MCF 10A (cell line): ENCODE results near the gene SLC9A8. TPM values are rescaled to one million over a fixed set of nuclear protein-coding genes. Genes with fewer than 3 reads are reported as not detected.

ENCODE experiments used
- BruUV-seq: library from RNA; stranded (reverse); fragments of 400-500 nt; replicated peaks from 2 replicates; lab custom pipeline; 2021; lab: Mats Ljungman, UMichigan
- CTCF ChIA-PET: fragments of 300-600 bp; sonication (Branson Sonifier 250); formaldehyde crosslinking; extraction: SDS; loops from one replicate; lab custom pipeline; 2021; ENCODE audit warnings: antibody characterized with exemption, inconsistent platforms; lab: Yijun Ruan, JAX
- POLR2A ChIA-PET: fragments of 300-600, 350-650 bp; sonication (Branson Sonifier 250); formaldehyde crosslinking; extraction: SDS; loops from one replicate; lab custom pipeline; 2020; ENCODE audit warnings: antibody characterized with exemption, inconsistent platforms; lab: Yijun Ruan, JAX
- DNase-seq: peaks from one replicate; pipeline ENCODE4 v3.0.0-alpha.2; 2018; ENCODE audit not compliant: unreplicated experiment
- H3K27ac Mint-ChIP-seq: one replicate; pipeline ENCODE4 v1.8.0; 2022; ENCODE audit warnings: mild to moderate bottlenecking, low read depth, mixed read lengths; ENCODE audit not compliant: unreplicated experiment
- H3K27me3 Mint-ChIP-seq: one replicate; pipeline ENCODE4 v1.8.0; 2022; ENCODE audit warnings: mixed read lengths; ENCODE audit not compliant: insufficient read depth, unreplicated experiment
- H3K36me3 Mint-ChIP-seq: one replicate; pipeline ENCODE4 v1.8.0; 2022; ENCODE audit warnings: mild to moderate bottlenecking, moderate library complexity, mixed read lengths; ENCODE audit not compliant: insufficient read depth, unreplicated experiment
- H3K4me1 Mint-ChIP-seq: one replicate; pipeline ENCODE4 v1.8.0; 2022; ENCODE audit warnings: mixed read lengths; ENCODE audit not compliant: insufficient read depth, unreplicated experiment
- H3K4me3 Mint-ChIP-seq: one replicate; pipeline ENCODE4 v1.8.0; 2022; ENCODE audit warnings: mild to moderate bottlenecking, moderate library complexity, mixed read lengths; ENCODE audit not compliant: unreplicated experiment
- H3K9me3 Mint-ChIP-seq: one replicate; pipeline ENCODE4 v1.8.0; 2022; ENCODE audit warnings: mixed read lengths; ENCODE audit not compliant: unreplicated experiment
- intact Hi-C: fragments of 100-400 bp; cut with micrococcal nuclease; formaldehyde crosslinking; loops from 2 replicates; pipeline ENCODE4 v1.14.1; 2022
- total RNA-seq: library from RNA; stranded (reverse); gene quantifications from 2 replicates; pipeline ENCODE4 v1.2.3, GENCODE V29; 2022
- TF ChIP-seq, protein P1 (sequence below): fragments of 200-600 bp; IDR thresholded peaks from one replicate; pipeline ENCODE4 v1.8.0; 2022; ENCODE audit warnings: antibody characterized with exemption, mild to moderate bottlenecking; ENCODE audit not compliant: unreplicated experiment

Gene SLC9A8
- total RNA-seq, 1 experiment from 2014 or later: 14.6 TPM

DNA sequence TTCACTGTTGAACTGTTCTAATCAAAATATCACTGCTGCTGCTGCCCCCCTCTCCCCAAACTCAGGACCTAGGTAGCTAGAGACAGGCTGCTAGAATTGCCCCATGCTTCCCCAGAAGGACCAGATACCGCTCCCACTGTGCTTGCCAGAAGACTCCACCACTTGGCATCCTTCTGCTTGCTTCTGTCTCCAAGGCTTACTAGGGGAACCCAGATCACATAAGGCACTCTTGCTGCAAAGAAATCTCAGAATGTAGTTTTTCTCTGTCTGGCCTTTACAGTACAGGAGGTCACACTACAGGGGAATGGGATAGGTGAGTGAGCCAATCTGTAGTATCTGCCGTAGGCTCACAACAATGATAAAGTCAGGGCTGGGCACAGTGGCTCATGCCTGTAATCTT, 21.5 kb upstream of the SLC9A8 start:
- Mint-ChIP-seq H3K4me1 (peaks cover 16% of the 10 kb centered on the region), H3K27ac (no peak overlapping the region), H3K9me3 (no peaks in the 10 kb centered on the region), H3K4me3 (no peak overlapping the region), H3K36me3 (peaks cover 4% of the 10 kb centered on the region), H3K27me3 (no peaks in the 10 kb centered on the region)
- BruUV-seq: no TSS peak
- intact Hi-C loops: no loop called here
- TF ChIP-seq, protein P1, sequence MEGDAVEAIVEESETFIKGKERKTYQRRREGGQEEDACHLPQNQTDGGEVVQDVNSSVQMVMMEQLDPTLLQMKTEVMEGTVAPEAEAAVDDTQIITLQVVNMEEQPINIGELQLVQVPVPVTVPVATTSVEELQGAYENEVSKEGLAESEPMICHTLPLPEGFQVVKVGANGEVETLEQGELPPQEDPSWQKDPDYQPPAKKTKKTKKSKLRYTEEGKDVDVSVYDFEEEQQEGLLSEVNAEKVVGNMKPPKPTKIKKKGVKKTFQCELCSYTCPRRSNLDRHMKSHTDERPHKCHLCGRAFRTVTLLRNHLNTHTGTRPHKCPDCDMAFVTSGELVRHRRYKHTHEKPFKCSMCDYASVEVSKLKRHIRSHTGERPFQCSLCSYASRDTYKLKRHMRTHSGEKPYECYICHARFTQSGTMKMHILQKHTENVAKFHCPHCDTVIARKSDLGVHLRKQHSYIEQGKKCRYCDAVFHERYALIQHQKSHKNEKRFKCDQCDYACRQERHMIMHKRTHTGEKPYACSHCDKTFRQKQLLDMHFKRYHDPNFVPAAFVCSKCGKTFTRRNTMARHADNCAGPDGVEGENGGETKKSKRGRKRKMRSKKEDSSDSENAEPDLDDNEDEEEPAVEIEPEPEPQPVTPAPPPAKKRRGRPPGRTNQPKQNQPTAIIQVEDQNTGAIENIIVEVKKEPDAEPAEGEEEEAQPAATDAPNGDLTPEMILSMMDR: no peak
- DNase-seq: no peak
- ChIA-PET POLR2A (interaction anchor here (1.6 kb wide), 1 partner anchor 15 kb away, joined by 4 read pairs; no protein-coding TSS in a partner anchor), CTCF (interaction anchor here (0.6 to 1.6 kb wide), 2 partner anchors 30 to 235 kb away, joined by 3 to 4 read pairs; no protein-coding TSS in a partner anchor)

DNA sequence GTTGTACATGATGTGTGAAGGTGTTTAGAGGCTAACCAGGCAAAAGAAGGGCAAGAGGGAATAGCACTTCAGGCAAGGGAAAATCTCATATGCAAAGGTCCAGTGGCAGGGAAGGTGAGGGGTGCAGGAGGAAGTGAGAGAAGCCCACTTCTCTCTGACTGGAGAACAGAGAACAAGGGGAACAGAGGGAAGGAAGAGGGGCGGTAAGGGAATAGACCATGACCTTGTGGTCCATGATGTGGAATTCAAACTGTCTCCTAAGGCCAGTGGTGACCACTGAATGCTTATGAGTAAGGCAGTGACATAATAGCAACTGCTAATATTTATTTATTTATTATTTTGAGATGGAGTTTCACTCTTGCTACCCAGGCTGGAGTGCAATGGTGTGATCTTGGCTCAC, 20.6 kb upstream of the SLC9A8 start:
- no peak overlapping the region for H3K27ac Mint-ChIP-seq
- H3K27me3 Mint-ChIP-seq: no peaks in the 10 kb centered on the region
- H3K4me1 Mint-ChIP-seq: peaks cover 16% of the 10 kb centered on the region
- no TSS peak for BruUV-seq
- CTCF ChIA-PET: interaction anchor here (1.6 kb wide), 1 partner anchor 29 kb away, joined by 3 read pairs; no protein-coding TSS in a partner anchor
- no peaks in the 10 kb centered on the region for H3K9me3 Mint-ChIP-seq
- intact Hi-C loops: no loop called here
- TF ChIP-seq, protein P1: no peak
- POLR2A ChIA-PET: interaction anchor here (0.8 to 1.6 kb wide), 3 partner anchors 16 to 78 kb away, joined by 3 to 4 read pairs (median 3); no protein-coding TSS in a partner anchor
- H3K36me3 Mint-ChIP-seq: peaks cover 4% of the 10 kb centered on the region
- no peak for DNase-seq
- no peak overlapping the region for H3K4me3 Mint-ChIP-seq

DNA sequence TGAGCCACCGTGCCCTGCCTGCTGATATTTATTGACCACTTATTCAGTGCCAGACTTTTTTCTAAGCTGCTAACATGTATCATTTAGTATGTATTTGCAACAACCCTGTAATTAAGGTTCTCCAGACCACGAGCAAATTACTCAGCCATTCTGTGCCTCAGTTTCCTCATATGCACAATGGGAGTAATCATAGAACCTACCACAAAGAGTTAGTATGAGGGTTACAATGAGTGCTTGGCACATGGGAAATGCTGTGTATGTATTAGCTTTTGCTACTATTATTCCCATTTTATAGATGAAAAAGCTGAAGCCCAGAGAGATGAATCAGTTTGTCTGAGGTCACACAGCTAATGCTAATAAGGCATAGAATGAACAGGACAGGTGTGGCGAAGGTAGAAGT, 20.0 kb upstream of the SLC9A8 start:
- ChIA-PET CTCF (interaction anchor here (1.6 kb wide), 1 partner anchor 29 kb away, joined by 3 read pairs; no protein-coding TSS in a partner anchor), POLR2A (interaction anchor here (0.8 to 1.1 kb wide), 2 partner anchors 21 to 78 kb away, joined by 3 read pairs; no protein-coding TSS in a partner anchor)
- intact Hi-C loops: no loop called here
- Mint-ChIP-seq H3K27ac (no peak overlapping the region), H3K4me1 (peaks cover 16% of the 10 kb centered on the region), H3K9me3 (no peaks in the 10 kb centered on the region), H3K4me3 (no peak overlapping the region), H3K27me3 (no peaks in the 10 kb centered on the region), H3K36me3 (peaks cover 4% of the 10 kb centered on the region)
- TF ChIP-seq, protein P1: no peak
- no peak for DNase-seq
- no TSS peak for BruUV-seq

DNA sequence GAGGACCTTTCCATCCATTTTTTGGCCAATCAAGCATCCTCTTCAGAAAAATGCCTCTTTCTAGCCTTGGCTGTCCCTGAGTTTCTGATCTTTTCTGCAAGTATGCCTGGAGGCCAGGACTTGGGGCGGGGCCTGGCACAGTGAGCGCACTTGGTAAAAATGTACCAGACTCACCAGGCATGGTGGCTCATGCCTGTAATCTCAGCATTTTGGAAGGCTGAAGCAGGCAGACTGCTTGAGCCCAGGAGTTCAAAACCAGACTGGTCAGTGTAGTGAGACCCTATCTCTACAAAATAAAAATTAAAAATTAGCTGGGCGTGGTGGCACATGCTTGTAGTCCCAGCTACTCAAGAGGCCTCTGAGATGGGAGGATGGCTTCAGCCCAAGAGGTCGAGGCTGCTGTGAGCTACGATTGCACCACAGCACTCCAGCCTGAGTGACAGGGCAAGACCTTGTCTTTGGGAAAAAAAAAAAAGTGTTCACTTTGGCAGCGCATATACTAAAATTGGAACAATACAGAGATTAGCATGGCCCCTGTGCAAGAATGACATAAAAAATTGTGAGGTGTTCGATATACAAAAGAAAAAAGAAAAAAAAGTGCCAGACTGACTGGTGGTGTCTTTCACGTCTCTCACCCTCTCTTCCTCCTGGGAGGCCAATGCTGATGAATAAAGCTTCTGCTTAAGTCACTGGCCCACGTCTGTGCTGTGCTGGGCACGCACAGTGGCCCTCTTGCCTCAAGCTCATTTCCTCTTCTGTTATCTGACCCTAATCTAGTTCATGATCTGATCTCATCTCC, 18.1 kb upstream of the SLC9A8 start:
- Mint-ChIP-seq H3K4me1 (peaks cover 16% of the 10 kb centered on the region), H3K36me3 (peaks cover 4% of the 10 kb centered on the region), H3K9me3 (no peaks in the 10 kb centered on the region), H3K27me3 (no peaks in the 10 kb centered on the region), H3K4me3 (no peak overlapping the region), H3K27ac (peak overlapping the region; percentile 33)
- ChIA-PET POLR2A (interaction anchor here (0.6 to 1.4 kb wide), 7 partner anchors 10 to 104 kb away, joined by 3 to 4 read pairs (median 3); no protein-coding TSS in a partner anchor), CTCF (interaction anchor here (1.0 to 1.4 kb wide), 4 partner anchors 9 to 186 kb away, joined by 3 to 4 read pairs (median 4); no protein-coding TSS in a partner anchor)
- intact Hi-C loops: no loop called here
- DNase-seq: peak; percentile 40
- TF ChIP-seq, protein P1: no peak
- no TSS peak for BruUV-seq
